Measurements from ENCODE around the gene CAMK1D.

Gene CAMK1D

GRCh38 chr10:12597788-12598765 is 248.7 kb downstream of the CAMK1D start:
- TF ChIP-seq CTCF (IDR thresholded peaks at IDR 0.05; ENCODE audit: low read depth, low read length, missing control alignments): no peak
- DNase-seq (ENCODE audit: low read depth): no peak
- H3K4me3 ChIP-seq (ENCODE audit: low read depth, low read length): no peak overlapping the region
- in situ Hi-C loops (cut with HindIII; ENCODE audit: low sequenced_read_pairs): no loop called here

- no peak overlapping the region for H3K4me3 ChIP-seq (ENCODE audit: low read depth, low read length)
- in situ Hi-C loops (cut with HindIII; ENCODE audit: low sequenced_read_pairs): no loop called here
- TF ChIP-seq CTCF (IDR thresholded peaks at IDR 0.05; ENCODE audit: low read depth, low read length, missing control alignments): no peak
- no peak for DNase-seq (ENCODE audit: low read depth)
Measured at GRCh38 chr10:12600652-12601051, 251.3 kb downstream of the CAMK1D start.

GRCh38 chr10:12602521-12602920 is 253.2 kb downstream of the CAMK1D start:
- DNase-seq (ENCODE audit: low read depth): no peak
- TF ChIP-seq CTCF (IDR thresholded peaks at IDR 0.05; ENCODE audit: low read depth, low read length, missing control alignments): no peak
- H3K4me3 ChIP-seq (ENCODE audit: low read depth, low read length): no peak overlapping the region
- in situ Hi-C loops (cut with HindIII; ENCODE audit: low sequenced_read_pairs): no loop called here

- no peak for DNase-seq (ENCODE audit: low read depth)
- in situ Hi-C loops (cut with HindIII; ENCODE audit: low sequenced_read_pairs): no loop called here
- TF ChIP-seq CTCF (IDR thresholded peaks at IDR 0.05; ENCODE audit: low read depth, low read length, missing control alignments): no peak
- H3K4me3 ChIP-seq (ENCODE audit: low read depth, low read length): no peak overlapping the region
Measured at GRCh38 chr10:12603766-12604470, 254.6 kb downstream of the CAMK1D start.

DNA sequence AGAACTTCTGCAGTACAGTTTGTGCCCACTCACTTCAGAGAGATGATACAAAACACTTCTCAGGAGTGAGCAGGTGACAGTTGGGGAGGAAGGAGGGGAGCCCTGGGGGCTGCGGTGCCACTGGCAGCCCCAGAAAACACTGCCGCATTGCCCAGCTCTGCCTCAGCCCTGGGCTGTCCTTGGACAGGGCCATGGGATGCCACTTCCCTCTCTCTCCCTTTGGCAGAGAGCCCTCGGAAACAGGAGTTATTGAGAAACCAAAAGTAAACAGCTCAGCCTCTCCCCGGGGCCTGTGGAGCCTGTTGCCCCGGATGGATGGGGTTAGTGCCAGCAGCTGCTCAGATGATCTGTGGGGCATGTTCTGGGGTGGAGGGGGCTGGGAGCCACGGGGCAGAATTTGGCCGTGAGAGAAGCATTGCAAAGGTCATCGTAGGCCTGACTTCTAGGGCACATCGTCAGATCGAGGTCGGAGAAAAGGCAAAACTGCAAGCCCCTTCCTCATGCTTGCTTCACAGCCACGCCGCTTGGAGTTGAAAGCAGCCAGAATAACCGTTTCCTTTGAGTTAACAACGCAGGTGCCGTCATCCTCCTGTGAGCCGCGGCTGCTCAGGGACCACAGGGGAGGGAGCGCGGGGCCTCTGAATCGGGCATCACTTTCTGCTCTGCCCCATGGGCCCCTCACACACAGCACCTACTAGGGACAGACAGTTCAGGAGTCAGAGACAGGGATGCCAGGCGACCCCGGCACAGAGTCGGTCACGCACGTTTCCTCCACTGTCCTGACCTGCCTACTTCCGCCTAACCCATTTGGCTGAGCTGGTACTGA is 256.4 kb downstream of the CAMK1D start:
- H3K4me3 ChIP-seq (ENCODE audit: low read depth, low read length): no peak overlapping the region
- peak; percentile 44 for DNase-seq (ENCODE audit: low read depth)
- no peak for TF ChIP-seq CTCF (IDR thresholded peaks at IDR 0.05; ENCODE audit: low read depth, low read length, missing control alignments)
- in situ Hi-C loops (cut with HindIII; ENCODE audit: low sequenced_read_pairs): no loop called here

DNA sequence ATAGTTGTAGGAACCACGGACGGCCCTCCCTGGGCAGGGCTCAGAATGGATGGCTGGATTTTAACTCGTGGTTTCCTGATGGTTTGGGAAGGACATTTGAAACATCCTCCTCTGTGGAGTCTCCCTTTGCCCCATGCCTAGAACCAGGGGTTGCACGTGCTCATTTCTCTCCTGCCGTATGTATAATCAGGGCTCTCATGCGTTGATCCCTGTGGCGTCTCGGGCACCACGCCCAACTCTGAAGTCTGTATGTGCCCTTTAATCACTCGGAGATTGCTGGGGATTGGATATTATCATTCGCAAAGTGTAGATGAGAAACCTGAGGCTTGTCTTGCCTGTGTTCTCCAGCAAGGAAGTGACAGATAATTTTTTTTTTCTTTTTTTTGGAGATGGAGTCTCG is 257.1 kb downstream of the CAMK1D start:
- DNase-seq (ENCODE audit: low read depth): no peak
- in situ Hi-C loops (cut with HindIII; ENCODE audit: low sequenced_read_pairs): no loop called here
- TF ChIP-seq CTCF (IDR thresholded peaks at IDR 0.05; ENCODE audit: low read depth, low read length, missing control alignments): no peak
- H3K4me3 ChIP-seq (ENCODE audit: low read depth, low read length): no peak overlapping the region

All from astrocyte of the cerebellum (primary cell).